Activated CD4-positive, CD25-positive, alpha-beta regulatory T cell treated with anti-CD3 and anti-CD28 coated beads, Interleukin-2, amount 50 U/mL, for 72 hours (primary cell): ENCODE data around the gene CCNK.

Source experiments
- DNase-seq: peaks from one replicate; pipeline ENCODE4 v3.0.0; 2021

CCNK gene

DNA sequence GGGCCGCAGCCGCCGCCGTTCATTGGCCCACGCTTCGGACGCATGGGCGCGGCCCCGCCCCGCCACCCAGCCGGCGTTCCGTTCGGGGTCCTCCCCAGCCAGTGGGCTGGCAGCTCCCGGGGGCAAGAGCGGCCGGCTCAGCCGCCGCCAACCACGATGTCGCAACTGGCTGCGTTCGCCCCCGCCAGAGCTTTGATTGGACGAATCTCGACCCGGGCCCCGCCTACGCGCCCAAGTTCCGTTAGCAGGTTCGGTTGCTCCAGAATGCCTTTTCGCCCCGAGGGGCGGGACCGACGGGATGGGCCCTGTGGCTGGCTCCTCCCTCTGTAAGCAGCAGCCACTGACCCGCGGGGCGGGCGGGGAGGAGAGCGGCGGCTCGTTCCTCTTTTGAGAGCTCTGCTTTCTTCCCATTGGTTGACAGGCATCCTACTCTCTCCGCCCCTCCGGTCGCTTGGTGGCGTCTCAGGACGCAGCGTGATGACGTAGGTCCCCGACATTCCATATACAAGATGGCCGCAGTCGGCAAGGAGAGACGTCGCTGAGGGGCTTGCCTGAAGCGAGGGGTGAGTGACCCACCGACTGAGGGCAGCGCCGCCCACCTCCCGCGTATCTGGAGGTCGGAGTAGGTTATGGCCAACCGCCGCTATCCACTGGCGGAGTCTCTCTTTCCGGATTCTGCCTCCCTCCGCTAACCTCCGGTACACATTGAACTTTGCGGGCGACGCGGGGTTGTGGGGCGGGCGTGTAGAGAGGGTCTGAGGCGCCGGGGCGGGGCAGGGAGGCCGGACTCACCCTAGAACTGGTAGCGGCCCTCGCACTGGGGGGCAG lies at the start of gene CCNK:
Gene CCNK, plus strand, starts transcription at position 493 of the 828 bp plus-strand sequence. CDS start 11,269 bp downstream, outside the sequence.
- DNase-seq = peak; percentile 100

DNA sequence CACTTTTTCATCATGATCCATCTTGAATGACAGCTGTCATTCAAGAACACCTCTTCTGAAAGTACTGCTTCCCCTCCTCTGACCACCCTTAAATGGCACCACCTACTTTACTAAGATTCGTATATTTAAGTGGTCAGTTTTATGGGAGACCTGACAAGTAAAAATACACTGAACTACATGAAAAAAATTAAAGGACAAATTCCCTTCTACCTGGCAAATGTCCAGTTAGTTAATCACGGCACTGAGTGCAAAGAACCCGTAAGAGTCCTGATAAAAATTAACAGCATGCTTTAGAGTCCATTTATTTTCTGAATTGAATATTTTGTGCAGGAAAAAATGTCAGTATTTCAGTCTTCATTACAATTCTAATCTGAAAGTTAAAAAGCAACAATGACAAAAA lies 49.2 kb upstream of the CCNK start:
- no peak for DNase-seq

DNA sequence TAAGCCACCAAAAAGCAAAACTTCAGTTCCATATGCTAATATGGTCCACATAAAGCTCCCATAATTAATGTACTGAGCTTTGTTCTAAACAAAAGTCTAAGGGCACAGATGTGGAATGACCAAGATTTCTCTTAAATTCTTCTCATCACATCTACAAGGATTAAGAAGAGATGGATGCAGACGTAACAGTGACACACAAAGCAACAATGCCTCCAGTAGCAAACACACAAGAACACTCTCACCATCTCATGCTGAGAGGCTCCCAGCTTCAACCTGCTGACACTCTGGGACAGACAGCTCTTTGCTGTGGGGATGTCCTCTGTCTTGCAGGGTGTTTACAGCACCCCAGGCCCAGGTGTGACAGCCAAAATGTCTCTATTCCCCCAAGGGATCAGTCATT lies 48.7 kb upstream of the CCNK start:
- no peak for DNase-seq

DNA sequence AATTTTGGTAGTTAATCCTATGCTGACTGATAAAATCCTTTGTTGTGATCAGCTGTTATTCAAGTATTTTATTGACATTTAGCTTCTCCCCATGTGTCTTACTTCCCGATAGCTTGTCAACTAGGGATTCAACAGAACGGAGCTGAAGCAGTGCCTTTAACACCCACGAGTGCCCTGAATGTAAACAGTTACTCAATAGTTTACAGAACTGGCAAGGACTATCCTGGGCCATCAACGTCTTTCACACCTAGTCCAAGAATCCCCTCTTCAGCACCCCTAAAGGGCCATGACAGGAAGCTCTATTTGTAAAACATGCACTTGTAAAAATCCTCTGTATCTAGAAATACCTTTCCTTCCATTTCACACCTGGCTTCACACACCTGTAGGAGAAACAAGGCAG lies 45.9 kb upstream of the CCNK start:
- no peak for DNase-seq

DNA sequence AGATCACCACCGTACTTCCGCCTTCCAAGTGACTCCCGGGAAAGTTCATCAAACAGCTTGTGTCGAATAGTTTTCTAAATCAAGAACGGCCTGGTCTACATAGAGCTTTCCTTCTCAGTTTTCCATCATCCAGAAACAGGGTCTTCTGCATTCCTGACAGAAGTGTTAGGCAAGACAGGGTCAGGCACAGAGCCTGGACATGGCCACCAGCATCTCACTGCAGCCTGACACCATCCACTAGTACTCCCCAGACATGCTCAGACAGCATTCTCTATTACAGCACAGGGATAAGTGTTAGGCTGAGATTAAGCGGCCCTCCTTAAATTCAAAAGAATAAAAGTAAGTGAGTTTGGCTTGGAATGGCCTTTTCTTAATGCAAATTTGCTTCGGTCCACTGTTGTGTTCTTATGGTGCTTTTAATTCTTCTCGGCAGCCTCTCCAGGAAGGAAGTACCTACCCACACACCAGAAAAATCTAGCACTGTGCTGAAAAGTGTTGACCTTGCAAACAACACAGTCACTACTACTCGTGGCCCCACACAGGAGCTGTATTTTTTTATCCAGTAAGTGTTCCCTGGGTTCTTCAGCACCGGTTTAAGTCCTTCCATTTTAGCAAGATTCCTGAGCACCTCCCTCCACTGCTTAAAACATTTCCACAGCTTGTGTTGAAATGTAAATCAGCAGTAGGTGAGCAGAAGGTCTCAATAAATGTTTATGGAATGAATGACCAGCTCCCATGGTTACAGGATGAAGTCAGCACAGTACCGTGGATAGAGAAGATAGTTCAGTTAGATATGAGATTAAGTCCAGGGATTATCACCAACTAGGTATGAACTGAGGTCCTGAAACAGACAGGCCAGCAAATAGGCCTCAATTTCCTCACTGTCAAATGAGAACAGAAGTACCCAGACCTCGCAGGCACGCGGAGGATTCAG lies 44.7 kb upstream of the CCNK start:
- DNase-seq = no peak

DNA sequence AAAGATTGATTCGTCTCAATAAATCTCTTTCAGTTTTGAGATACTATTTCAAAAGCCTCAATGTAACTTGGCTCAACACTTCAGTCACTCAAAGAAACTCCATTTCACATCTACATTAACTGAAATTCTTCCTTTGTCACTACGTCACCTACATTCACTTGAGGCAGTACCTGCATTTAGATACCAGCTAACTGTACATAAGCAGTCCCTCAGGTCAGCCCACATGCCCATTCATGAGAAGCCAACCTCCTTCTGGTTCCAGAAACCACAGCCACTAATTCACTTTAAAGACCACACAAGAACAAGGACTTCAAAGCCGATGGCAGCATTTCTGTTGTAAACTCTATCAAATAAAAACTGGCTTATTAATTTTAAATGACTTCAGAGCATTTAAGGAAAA lies 43.5 kb upstream of the CCNK start:
- DNase-seq = no peak

DNA sequence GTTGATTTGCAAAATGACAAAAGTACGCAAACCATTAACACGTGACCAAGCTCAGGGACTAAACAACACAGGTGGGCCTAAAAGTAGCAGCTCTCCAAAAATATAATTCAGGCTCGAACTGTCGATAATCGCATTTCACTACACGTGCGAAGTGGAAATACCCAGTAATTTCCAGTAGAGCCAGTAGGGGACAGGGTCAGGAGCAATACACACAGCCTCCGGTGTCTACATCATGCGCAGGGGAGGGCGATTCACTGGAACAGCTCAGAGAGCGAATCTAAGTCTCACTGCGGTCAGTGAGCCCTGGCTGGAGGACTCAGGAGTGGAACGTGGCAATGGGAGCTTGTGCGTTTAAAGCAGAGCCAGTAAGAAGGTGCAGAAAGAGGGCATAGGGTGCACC lies 40.9 kb upstream of the CCNK start:
- no peak for DNase-seq

DNA sequence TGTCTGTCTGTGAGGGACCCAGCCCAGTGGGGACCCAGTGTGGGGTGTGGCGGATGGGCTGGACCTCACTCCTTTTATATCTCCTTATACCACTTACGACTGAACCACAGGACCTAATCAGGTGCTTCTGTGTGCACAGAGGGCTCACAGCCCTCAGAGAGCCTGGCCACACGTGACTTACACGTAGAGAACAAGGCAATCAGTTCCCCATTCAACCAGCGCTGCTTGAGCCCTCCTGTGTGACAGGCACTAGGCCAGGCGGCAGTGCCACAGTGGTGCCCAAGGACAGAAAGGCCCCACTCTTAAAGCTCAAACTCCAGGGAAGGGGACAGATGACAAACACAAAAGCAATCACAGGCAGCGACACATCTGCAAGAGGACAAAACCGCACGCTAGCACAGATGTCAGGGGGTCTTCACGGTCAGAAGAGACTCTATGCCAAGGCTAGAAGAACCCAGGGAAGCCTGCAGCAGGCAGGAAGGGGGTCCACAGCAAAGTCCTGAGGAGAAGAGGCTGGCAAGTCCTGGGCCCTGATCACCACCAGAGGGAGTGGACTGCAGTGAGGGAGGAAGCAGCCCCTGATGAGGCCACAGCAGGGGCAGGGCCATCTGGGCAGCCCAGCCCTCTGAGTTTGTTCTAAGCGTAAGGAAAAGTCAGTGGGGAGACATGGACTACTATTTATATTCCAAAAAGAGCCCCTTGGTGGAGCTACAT lies 39.9 kb upstream of the CCNK start:
- DNase-seq = no peak

DNA sequence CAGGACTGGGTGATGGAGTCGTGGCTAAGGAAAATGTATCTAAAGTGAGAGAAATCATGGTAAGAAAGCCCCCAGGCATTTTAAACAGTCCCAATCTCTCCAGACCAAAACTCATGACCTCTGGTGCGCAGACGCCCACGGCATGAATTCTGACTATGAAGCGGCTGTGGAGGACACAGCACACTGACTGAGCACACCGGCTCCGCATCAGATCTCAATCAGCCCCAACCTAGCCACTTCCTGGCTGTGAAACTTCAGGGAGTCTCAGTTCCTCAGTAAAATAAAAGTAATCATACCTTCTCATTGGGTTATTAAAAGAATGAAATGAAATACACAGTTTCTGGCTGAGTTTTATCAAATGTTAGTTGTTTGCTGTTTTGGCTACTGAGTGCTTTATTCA lies 39.3 kb upstream of the CCNK start:
- no peak for DNase-seq

DNA sequence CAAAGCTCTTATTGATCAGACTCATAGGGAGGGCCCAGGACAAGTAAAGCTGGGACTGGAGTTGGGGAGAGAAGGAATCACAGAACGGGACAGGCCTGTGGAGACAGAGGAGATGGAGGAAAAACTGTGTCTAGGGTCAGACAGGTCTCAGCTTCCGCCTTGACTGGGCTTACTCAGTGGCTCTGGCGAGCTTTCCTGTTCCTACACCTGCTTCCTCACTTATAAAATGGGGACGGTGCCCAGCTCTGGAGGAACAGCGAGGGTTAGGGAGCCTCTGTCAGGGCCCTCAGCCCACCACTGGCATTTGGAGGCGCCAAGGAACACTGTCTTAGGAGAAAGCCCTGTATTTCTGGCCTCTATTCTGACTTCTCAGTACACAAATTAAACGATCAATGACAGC lies 35.3 kb upstream of the CCNK start:
- no peak for DNase-seq

DNA sequence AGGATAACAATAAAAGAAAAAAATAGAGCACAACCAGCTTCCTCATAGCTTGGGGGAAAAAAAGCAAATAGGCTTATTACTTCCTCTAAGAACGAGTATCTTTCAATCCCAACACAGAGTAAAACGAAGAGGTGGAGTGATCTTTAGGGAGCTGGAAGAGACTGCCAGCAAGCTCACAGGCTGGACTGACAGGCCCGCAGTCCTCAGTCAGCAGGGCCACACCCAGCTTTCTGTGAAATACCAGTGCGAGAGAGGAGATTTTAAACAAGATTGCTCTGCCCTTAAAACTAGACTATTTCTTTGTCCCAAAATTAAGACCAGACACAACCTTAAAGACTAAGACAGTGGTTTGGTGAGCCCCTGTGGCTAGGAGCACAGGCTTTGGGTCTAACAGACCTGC lies 33.5 kb upstream of the CCNK start:
- DNase-seq = no peak

DNA sequence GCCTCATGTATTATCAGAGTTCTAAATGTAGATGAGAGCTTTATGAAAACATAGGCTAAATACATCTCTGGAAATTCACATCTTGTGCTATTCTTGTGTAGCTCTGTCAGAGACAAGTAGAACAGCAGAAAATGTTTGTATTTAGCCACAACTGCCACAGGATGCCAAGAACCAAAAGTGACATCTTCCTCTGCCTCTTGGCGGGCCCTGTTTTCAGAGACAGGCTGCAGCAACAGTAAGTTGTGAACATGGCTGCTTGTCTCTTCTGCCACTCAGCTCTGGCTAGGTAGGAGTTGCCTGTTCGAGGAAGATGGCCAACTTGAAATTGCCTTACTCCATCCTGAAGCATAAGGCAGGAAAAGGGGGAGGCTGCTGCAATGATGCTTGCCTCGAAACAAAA lies 30.9 kb upstream of the CCNK start:
- no peak for DNase-seq

DNA sequence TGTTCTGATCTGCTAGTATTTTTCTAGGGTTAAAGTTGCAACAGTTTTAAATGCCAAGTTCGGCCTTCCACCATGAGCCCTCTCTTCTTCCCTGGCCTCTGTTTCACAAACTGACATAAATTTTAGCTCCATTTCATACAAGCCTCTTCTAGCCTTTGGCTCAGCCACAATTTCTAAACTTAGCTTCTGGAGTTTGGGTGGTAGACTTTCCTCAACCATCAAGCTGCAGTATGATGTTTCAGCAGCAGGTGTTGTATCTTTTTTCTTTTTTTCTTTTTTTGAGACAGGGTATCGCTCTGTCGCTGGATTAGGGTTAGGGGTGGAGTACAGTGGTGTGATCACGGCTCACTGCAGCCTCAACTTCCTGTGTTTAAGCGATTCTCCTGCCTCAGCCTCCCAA lies 30.0 kb upstream of the CCNK start:
- no peak for DNase-seq

DNA sequence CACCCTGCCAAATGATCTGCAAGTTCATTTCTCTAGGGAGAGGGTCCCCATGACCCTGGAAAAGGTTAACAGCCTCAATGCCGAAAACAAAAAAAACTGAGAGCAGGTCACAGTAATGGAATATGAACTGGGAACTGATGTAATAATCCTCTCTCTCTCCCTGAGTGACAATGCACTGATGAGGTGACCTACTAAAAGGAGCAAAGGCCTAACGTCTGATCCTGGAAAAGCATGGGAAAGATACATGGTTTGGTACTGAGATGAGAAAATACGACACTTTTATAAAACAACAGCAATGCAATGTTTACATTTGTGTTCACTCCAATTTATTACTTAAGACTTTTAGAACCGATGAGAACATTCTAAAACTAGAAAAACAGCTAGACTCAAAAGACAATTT lies 28.2 kb upstream of the CCNK start:
- no peak for DNase-seq

DNA sequence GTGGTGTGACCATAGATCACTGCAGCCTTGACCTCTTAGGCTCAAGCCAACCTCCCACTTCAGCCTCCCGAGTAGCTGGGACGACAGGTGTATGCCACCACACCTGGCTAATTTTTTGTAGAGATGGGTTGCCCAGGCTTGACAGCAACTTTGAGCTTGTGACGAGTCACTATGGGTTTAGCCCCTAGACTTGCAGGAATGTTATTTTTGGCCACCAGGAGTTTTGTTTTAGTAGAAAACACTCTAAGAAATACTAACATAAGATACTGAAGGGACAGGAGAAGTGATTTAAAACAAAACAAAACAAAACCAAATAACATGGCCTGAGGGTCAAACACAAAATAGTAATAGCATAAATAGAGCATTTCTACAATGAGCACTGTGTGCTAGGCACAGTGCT lies 27.0 kb upstream of the CCNK start:
- DNase-seq = no peak

DNA sequence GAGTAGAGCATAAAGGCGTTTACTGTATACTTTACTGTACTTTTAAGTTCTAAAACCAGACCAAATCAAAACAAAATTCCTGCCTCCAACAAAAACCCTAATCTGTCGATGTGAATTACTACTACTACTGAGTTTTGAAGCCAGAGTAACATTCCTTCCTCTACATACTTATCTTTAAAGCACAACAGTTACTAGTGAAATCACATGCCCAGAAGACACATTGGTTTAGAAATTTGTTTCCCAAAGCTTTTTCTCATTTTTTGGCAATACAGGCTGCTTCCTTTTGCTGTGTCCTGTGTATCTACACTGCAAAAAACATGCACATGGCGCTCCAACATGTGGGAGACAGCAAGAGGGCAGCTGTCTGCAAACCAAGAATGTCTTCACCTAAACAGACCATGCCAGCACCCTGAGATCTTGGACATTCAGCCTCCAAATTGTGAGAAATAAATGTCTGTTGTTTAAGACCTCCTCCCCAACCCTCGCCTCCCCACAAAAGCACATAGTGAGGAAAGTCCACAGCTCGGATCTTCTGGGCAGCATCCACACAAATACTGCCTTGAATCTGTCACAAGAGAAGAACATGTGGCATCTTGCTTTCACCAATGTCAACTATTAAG lies 21.6 kb upstream of the CCNK start:
- no peak for DNase-seq

DNA sequence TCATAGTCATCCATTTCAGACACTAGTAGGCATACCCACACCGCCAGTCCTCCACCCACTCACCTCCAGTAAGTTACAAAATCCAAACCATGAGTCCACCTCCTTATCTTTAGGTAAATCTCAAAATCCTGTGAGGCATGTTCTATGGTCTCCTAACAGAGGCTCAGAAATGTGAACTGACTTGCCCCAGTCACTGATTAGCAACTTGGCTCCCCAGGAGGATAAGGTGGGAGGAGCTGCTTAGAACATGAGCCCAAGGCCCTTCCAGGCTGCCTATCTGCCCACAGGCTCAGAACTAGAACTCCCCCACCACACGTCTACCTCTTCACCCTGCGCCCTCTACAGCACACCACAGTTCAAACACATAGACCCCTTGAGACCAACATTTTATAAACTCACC lies 20.4 kb upstream of the CCNK start:
- DNase-seq = no peak

DNA sequence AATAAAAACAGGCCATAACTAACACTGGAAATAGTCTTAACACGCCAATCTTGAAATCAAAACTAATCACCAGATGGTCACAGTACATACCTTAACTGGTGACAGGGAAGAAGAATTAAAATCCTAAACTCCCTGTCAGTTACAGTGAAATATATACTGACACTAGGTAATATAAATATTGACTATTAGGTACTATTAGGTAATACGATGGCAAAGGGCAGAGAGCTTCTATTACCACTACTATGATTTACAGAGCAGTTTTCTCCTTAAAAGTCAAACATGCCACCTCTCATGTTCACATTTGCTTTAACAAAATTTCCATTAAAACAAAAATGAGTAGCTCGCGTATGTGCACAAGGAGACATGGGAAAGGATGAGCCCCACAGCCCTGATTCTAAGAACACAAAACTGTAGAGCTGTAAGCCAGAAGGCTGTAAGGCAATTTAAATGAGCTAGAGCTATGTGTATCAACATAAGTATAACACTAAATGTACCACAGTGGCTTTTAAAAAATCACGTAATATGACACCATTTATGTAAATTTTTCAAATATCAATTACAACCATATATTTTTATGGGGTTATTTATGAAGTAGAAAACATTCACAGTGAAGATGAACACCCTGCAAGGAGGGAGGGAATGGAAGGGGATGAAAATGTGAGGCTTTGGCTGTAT lies 19.7 kb upstream of the CCNK start:
- no peak for DNase-seq

DNA sequence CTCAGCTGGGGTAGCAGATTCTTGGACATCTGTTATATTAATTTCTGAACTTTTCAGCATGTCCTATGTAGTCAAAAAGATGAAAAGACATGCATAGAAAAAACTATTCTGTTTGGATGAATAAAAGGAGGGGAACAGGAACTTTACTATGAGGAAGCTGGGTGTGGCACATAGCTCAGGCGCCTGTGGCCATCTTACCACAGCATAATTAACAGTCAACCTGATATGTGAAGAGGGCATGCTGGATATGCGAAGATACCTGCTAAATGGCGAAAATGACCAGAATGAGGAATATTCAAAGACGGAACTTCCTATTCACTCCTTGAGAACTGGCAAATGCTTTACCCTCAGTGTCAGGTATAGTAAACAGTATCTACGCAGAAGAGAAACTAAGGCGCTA lies 19.0 kb upstream of the CCNK start:
- DNase-seq = no peak

DNA sequence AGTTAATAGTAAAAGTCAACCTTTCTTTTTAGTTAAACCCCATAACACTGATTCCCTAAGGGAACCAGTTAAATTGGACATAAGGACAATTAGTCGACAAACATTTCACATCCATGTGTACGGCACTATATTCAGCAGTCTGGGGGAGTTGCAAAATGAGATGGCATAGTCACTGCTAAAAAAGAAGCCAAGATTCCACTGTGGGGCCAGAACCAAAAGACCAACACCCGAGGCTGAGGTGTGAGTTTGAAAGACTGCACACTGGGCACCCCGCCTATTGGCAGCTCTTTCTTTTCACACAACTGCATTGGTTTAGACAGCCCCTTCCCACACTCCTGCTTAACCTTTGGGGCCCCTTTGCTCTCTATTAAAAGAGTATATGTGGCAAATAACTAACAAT lies 17.2 kb upstream of the CCNK start:
- DNase-seq = no peak

DNA sequence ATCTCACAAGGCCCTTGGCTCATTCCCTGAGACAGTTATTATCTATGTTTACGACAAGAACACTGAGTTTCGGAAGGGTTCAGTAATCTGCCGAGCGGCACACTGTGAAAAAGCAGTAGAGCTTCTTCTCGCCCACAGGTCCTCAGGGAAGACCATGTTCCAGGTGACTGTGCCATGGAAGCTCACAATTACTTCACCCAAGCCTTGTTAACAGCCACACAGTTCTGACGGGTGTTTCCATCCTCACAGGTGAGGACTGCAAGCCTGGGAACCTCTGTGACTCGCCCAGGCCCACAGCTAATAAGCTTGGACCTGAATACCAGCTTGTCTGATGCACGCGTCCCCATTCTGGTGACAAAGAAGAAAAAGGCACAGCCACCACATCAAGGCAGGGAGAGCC lies 15.9 kb upstream of the CCNK start:
- no peak for DNase-seq

DNA sequence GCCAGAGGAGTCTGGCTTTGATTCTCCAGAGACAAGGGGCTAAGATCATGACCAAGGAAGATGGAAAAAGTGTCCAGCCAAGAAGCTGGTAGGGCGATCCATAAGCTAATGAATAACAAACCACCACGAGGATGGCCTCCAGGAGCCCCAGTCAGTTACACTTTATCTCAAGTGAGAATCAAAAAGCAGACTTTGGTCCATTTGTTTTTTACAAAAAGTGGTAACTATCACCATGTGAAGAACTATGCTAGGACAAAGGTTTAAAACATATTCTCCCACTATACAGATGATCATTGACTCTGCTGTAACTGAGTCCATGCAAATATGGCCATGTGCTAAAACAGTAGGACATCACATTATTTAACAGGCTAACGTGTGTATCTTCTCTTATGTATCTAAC lies 14.5 kb upstream of the CCNK start:
- no peak for DNase-seq
